ENCODE measurements around the gene CARD11. TPM values are rescaled to one million over a fixed set of nuclear protein-coding genes. Genes with fewer than 3 reads are reported as not detected.
"Not testable (repeated sequence)": the region's sequence is repeated elsewhere in the genome, so short reads cannot be mapped to it uniquely, and the experiment has no call there.

The CARD11 gene
- total and polyA plus RNA-seq, 11 donors = 0.15 to 3.2 (median 0.33) TPM; not detected in 2

DNA sequence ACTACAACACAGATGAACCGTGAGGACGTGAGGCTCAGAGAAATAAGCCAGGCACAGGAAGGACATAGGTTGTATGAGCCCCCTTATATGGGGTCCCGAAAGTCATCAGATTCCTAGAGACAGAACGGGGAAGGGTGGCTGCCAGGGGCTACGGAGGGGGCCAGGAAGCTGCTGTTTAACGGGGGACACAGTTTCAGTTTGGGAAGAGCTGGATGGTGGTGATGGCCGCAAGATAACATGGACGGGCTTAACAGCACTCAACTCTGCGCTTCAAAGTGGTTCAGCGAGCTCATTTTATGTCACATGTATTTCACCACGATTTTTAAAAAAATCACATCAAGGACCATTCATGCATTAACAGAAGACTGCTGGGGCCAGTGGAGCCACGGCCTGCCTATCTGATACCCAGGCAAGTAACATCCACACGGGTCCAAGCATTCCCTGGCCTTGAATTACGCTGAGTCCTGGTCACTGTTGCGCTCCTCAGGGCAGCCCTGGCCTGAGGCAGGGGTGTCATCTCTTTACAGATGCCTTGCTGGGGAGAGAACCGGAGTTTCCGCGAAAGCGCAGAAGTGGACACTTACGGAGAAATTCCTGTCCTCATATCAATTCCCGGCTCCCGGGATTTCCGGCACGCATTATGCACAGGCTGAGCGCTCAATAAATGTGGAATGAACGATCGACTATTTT is 1.5 kb downstream of the CARD11 start:
- Histone ChIP-seq H3K9me3 (no peaks in the 10 kb centered on the region), H3K27ac (no peak overlapping the region), H3K27me3 (peaks cover 4 to 45% (median 23%) of the 10 kb centered on the region in 9 donors), H3K4me3 (peak overlapping the region in 1 of 12 donors; percentile 56), H3K36me3 (no peaks in the 10 kb centered on the region), H3K4me1 (no peaks in the 10 kb centered on the region)
- no peak for TF ChIP-seq POLR2A (IDR thresholded peaks at IDR 0.05)
- TF ChIP-seq, protein P1, sequence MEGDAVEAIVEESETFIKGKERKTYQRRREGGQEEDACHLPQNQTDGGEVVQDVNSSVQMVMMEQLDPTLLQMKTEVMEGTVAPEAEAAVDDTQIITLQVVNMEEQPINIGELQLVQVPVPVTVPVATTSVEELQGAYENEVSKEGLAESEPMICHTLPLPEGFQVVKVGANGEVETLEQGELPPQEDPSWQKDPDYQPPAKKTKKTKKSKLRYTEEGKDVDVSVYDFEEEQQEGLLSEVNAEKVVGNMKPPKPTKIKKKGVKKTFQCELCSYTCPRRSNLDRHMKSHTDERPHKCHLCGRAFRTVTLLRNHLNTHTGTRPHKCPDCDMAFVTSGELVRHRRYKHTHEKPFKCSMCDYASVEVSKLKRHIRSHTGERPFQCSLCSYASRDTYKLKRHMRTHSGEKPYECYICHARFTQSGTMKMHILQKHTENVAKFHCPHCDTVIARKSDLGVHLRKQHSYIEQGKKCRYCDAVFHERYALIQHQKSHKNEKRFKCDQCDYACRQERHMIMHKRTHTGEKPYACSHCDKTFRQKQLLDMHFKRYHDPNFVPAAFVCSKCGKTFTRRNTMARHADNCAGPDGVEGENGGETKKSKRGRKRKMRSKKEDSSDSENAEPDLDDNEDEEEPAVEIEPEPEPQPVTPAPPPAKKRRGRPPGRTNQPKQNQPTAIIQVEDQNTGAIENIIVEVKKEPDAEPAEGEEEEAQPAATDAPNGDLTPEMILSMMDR (IDR thresholded peaks at IDR 0.05) = no peak
- intact Hi-C loops (cut with DNase I) = no loop called here
- no peak for DNase-seq
- WGBS, 4 donors = 85 to 89% (median 87%) methylated on average over 27 of the region's 27 CpGs
- no peak for ATAC-seq

DNA sequence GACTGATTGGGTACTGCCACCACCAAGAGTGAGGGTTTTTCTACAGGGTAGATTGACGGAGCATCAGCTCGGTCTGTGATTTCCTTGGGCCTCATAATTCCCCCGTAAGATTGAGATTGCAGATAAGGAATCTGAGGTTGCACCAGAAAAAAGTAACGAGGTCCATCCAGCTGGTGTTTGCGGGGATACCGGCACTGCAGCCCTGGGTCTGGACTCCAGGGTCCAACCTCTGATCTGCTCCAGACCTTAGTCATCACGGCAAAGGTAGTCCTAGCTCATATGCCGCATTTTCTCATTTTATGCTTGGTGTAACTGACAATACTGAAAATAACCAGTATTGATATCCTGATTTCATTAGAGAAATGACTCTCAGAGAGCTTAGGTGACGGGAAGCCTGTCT is 3.9 kb downstream of the CARD11 start:
- Histone ChIP-seq H3K4me1 (no peaks in the 10 kb centered on the region), H3K9me3 (no peaks in the 10 kb centered on the region), H3K27me3 (peaks cover 4 to 37% (median 21%) of the 10 kb centered on the region in 9 donors), H3K27ac (no peak overlapping the region), H3K4me3 (no peak overlapping the region), H3K36me3 (no peaks in the 10 kb centered on the region)
- DNase-seq (no peak), ATAC-seq (no peak)
- TF ChIP-seq, protein P1 (IDR thresholded peaks at IDR 0.05) = no peak
- no peak for TF ChIP-seq POLR2A (IDR thresholded peaks at IDR 0.05)
- intact Hi-C loops (cut with DNase I) = loop anchor here in 1 of 10 donors (10.0 kb wide), 1 partner anchor 55 kb away; no protein-coding TSS in a partner anchor
- 87 to 97% (median 90%) methylated on average over 9 of the region's 9 CpGs for WGBS, 4 donors

DNA sequence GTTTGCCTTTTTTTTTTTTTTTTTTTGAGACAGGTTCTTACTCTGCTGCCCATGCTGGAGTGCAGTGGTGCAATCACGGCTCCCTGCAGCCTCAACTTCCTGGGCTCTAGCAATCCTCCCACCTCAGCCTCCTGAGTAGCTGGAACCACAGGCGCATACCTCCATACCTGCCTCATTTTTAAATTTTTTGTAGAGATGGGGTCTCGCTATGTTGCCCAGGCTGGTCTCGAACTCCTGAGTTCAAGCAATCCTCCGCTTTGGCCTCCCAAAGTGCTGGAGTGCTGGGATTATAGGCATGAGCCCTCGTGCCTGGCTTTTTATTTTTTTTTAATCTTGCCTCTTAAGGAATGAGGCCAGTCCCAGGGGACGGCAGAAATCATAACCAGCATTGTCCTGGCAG is 5.7 kb downstream of the CARD11 start:
- not testable (repeated sequence) for H3K4me1 ChIP-seq, DNase-seq, H3K9me3 ChIP-seq, H3K4me3 ChIP-seq, H3K36me3 ChIP-seq, ATAC-seq, H3K27ac ChIP-seq
- 80 to 88% (median 81%) methylated on average over 7 of the region's 7 CpGs for WGBS, 4 donors
- H3K27me3 ChIP-seq = peaks cover 0 to 20% (median 10%) of the 10 kb centered on the region in 9 donors
- intact Hi-C loops (cut with DNase I) = loop anchor here in 1 of 10 donors (10.0 kb wide), 1 partner anchor 57 kb away; no protein-coding TSS in a partner anchor

DNA sequence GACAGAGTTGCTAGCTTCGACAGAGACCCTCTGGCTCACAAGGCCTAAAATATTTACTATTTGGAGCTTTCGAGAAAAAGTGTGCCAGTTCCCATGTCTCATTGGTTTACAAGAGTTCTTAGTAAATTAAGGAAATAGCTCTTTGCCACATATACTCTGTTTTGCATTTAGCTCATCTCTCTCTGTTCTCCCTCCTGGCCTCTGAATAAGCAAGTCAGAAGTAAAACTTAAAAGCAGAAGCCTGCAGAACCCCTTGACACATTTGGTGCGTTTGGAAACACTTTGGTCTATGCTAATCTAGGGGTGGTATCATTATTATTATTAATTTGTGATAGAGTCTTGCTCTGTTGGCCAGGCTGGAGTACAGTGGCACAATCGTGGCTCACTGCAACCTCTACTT is 6.4 kb downstream of the CARD11 start:
- DNase-seq (no peak), ATAC-seq (no peak)
- H3K9me3 ChIP-seq = no peaks in the 10 kb centered on the region
- no peak overlapping the region for H3K4me3 ChIP-seq
- intact Hi-C loops (cut with DNase I) = loop anchor here in 1 of 10 donors (10.0 kb wide), 1 partner anchor 58 kb away; no protein-coding TSS in a partner anchor
- H3K4me1 ChIP-seq = no peaks in the 10 kb centered on the region
- no peaks in the 10 kb centered on the region for H3K36me3 ChIP-seq
- TF ChIP-seq, protein P1 (IDR thresholded peaks at IDR 0.05) = no peak
- TF ChIP-seq POLR2A (IDR thresholded peaks at IDR 0.05) = no peak
- H3K27ac ChIP-seq = no peak overlapping the region
- peaks cover 0 to 12% (median 3%) of the 10 kb centered on the region in 9 donors for H3K27me3 ChIP-seq
- WGBS, 4 donors = 64 to 87% (median 74%) methylated on average over 3 to 4 of the region's 4 CpGs

Data from heart left ventricle (tissue), 16 donors.